HepG2 (cell line): ENCODE data around the gene DSTYK. TPM values are rescaled to one million over a fixed set of nuclear protein-coding genes. Genes with fewer than 3 reads are reported as not detected.

ENCODE experiments used
- ATAC-seq: fragments of 200-7000 bp; cut with Tn5 transposase; 3 replicates; pipeline ENCODE4 v1.9.1; 2020; ENCODE audit warnings: mild to moderate bottlenecking, moderate library complexity
- BruUV-seq: library from RNA; stranded (reverse); fragments of 400-500 nt; replicated peaks from 2 replicates; lab custom pipeline; 2021; lab: Mats Ljungman, UMichigan
- CTCF ChIA-PET: fragments of 300-600 bp; formaldehyde crosslinking; extraction: SDS; loops from one replicate; lab custom pipeline; 2021; ENCODE audit warnings: low total read pairs, inconsistent platforms, low intra/inter-chr PET ratio; lab: Yijun Ruan, JAX
- POLR2A ChIA-PET: fragments of 350-600 bp; sonication (Branson Sonifier 250); formaldehyde crosslinking; loops from one replicate; lab custom pipeline; 2020; ENCODE audit warnings: antibody characterized with exemption, inconsistent platforms; lab: Yijun Ruan, JAX
- DNase-seq: peaks from one replicate; pipeline ENCODE4 v3.0.0-alpha.2; 2015; ENCODE audit warnings: low spot score
- FAIRE-seq: peaks from 3 replicates; lab custom pipeline; 2011; peaks lifted over from hg19 to GRCh38; lab: Jason Lieb, UNC
- H2AFZ ChIP-seq: one replicate; pipeline ENCODE4 v1.6.1; 2011; ENCODE audit warnings: low read length, inconsistent platforms
- H3K27ac ChIP-seq: fragments of 300-600 bp; 3 replicates; pipeline ENCODE4 v1.8.0; 2011; ENCODE audit warnings: mixed run types, mild to moderate bottlenecking, mixed read lengths, low read length, inconsistent platforms; ENCODE audit not compliant: insufficient read depth; ENCODE audit errors: extremely low read length
- H3K27me3 ChIP-seq, 2 experiments: fragments of 200-600 bp in 1 of 2; 2 replicates in 1 of 2; 3 replicates in 1 of 2; pipeline versions ENCODE4 v1.6.0 to v1.8.0; 2011; ENCODE audit warnings: low read length in 2 of 2, mild to moderate bottlenecking in 2 of 2, moderate library complexity in 2 of 2, inconsistent platforms in 1 of 2; ENCODE audit not compliant: insufficient read depth in 2 of 2, control insufficient read depth in 1 of 2
- H3K36me3 ChIP-seq, 2 experiments: fragments of 200-600 bp in 1 of 2; replicated peaks in 1 of 2; 2 replicates in 1 of 2; 3 replicates in 1 of 2; pipeline versions ENCODE4 v1.5.1 to v1.8.0; 2011; ENCODE audit warnings: low read length in 2 of 2, inconsistent platforms in 1 of 2; ENCODE audit not compliant: insufficient read depth in 2 of 2, control insufficient read depth in 1 of 2
- H3K4me1 ChIP-seq: 2 replicates; pipeline ENCODE4 v1.5.1; 2012; ENCODE audit warnings: low read length, inconsistent platforms; ENCODE audit not compliant: insufficient read depth
- H3K4me2 ChIP-seq: 2 replicates; pipeline ENCODE4 v1.6.0; 2011; ENCODE audit warnings: low read depth, low read length, inconsistent platforms
- H3K4me3 ChIP-seq, 3 experiments: fragments of 200-600 bp in 1 of 3; sonication (generic), shearing (Covaris generic) in 1 of 3; replicated peaks in 1 of 3; 2 replicates each; pipeline ENCODE4 v1.5.1; 2011 to 2016; ENCODE audit warnings: low read length in 3 of 3, inconsistent platforms in 2 of 3, low read depth in 2 of 3, mild to moderate bottlenecking in 2 of 3, control low read depth in 1 of 3, mixed read lengths in 1 of 3; ENCODE audit not compliant: insufficient read depth in 1 of 3
- H3K79me2 ChIP-seq: one replicate; pipeline ENCODE4 v1.6.1; 2011; ENCODE audit warnings: low read length, inconsistent platforms; ENCODE audit not compliant: insufficient read depth
- H3K9ac ChIP-seq: 2 replicates; pipeline ENCODE4 v1.6.0; 2011; ENCODE audit warnings: mild to moderate bottlenecking, low read depth, low read length, inconsistent platforms; ENCODE audit not compliant: insufficient read depth
- H3K9me3 ChIP-seq: 2 replicates; pipeline ENCODE4 v1.5.1; 2012; ENCODE audit warnings: mild to moderate bottlenecking, low read length
- H4K20me1 ChIP-seq: 2 replicates; pipeline ENCODE4 v1.6.0; 2011; ENCODE audit warnings: inconsistent platforms, mild to moderate bottlenecking, low read length, moderate library complexity; ENCODE audit not compliant: insufficient read depth
- CEBPZ ChIP-seq: IDR thresholded peaks from 2 replicates; pipeline ENCODE4 v1.6.1; 2012; ENCODE audit warnings: low read length, improper control_type of control experiment
- CHD4 ChIP-seq: fragments of 200-600 bp; sonication (generic); IDR thresholded peaks from 2 replicates; pipeline ENCODE4 v1.7.0; 2017; ENCODE audit warnings: mild to moderate bottlenecking, low read length, borderline replicate concordance
- ISL2 ChIP-seq: sonication (generic); formaldehyde crosslinking; IDR thresholded peaks from 2 replicates; pipeline ENCODE4 v1.5.0; 2020; ENCODE audit warnings: missing genetic modification reagents
- YEATS2 ChIP-seq: sonication (generic); formaldehyde crosslinking; IDR thresholded peaks from 2 replicates; pipeline ENCODE4 v1.4.0; 2020; ENCODE audit warnings: missing genetic modification reagents, borderline replicate concordance
- ZNF256 ChIP-seq: sonication (generic); formaldehyde crosslinking; conservative IDR thresholded peaks from 2 replicates; pipeline ENCODE4 v1.4.0; 2020; ENCODE audit warnings: missing genetic modification reagents
- ZNF589 ChIP-seq: sonication (generic); formaldehyde crosslinking; conservative IDR thresholded peaks from 2 replicates; pipeline ENCODE4 v1.8.0; 2022; ENCODE audit warnings: mild to moderate bottlenecking, moderate library complexity, missing genetic modification reagents
- ZNF75D ChIP-seq: sonication (generic); formaldehyde crosslinking; IDR thresholded peaks from 2 replicates; pipeline ENCODE4 v1.8.1; 2023; ENCODE audit warnings: missing genetic modification reagents, mild to moderate bottlenecking, borderline replicate concordance
- ZNF776 ChIP-seq: sonication (generic); formaldehyde crosslinking; IDR thresholded peaks from 2 replicates; pipeline ENCODE4 v1.4.0; 2020; ENCODE audit warnings: mild to moderate bottlenecking, missing genetic modification reagents
- WGBS: methylation state at CpG from one replicate; pipeline ENCODE4 v1.1.6; 2017; ENCODE audit warnings: low lambda C conversion rate; 5-methylcytosine and 5-hydroxymethylcytosine counted together
- in situ Hi-C: cut with HindIII; loops from 2 replicates; pipeline ENCODE4 v1.10.0; 2017; ENCODE audit warnings: low pct_unique_long_range_greater_than_20kb; ENCODE audit not compliant: extremely low pct_ligation_motif_present
- intact Hi-C: fragments of 100-400 bp; cut with micrococcal nuclease; formaldehyde crosslinking; loops from one replicate; pipeline ENCODE4 v1.10.0; 2022; ENCODE audit not compliant: unreplicated experiment
- polyA plus RNA-seq, 8 experiments: library from polyadenylated mRNA; depleted of rRNA in 3 of 8; stranded (reverse) in 7 of 8; unstranded in 1 of 8; fragments of >200 nt; fragmentation: Illumina TruSeq in 4 of 8; extraction: Trizol in 4 of 8; gene quantifications; 2 replicates each; pipeline versions ENCODE4 v1.2.1 to v1.2.3, GENCODE V29; 2011 to 2016; ENCODE audit warnings: low read depth in 4 of 8, missing spikeins in 1 of 8, mixed read lengths in 1 of 8; ENCODE audit not compliant: insufficient read depth in 1 of 8
- total RNA-seq, 5 experiments: library from RNA; depleted of rRNA; stranded (reverse); fragments of >200 nt; fragmentation: Illumina TruSeq; extraction: Trizol; gene quantifications; 2 replicates each; pipeline ENCODE4 v1.2.3, GENCODE V29; 2016; ENCODE audit warnings: low read depth in 1 of 5

The DSTYK gene
- total and polyA plus RNA-seq, 2 of the 13 experiments (the other 11 are each of a cell fraction or from before 2014, with no cell fraction given) = 2.6 to 4.8 TPM

DNA sequence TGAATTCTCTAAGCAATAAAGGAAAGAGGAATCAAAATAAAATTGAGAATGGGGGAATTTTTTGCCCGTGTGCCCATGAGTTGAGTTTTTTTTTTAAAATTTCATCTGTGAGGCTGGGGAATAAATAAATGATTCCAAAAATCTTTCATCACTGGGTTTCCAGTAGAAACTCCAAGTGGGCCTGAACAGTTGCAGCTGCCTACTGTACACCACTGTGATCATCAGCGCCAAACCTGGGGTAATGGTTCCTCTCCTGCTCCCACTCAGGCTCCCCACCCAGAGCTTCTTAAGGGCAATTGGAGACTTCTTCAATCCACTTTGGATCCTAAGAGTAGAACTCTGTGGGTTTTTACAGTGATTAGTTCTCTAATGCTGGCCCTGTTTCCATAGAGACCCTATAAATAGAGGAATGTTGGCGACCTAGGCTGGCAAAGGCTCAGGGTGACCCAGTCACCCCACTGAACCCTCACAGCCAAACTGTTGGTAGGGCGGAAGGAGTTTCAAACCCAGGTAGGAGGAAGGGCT is 25.5 kb upstream of the DSTYK start:
- peaks cover 2 to 64% of the 10 kb centered on the region in 2 experiments; a peak in 4 of 5 replicates for H3K27me3 ChIP-seq
- no peaks in the 10 kb centered on the region for H3K9me3 ChIP-seq
- no peak overlapping the region for H2AFZ ChIP-seq
- H3K79me2 ChIP-seq = no peaks in the 10 kb centered on the region
- intact Hi-C loops = no loop called here
- no peak overlapping the region for H3K27ac ChIP-seq
- no peak for DNase-seq
- no peaks in the 10 kb centered on the region for H3K36me3 ChIP-seq
- ATAC-seq = no peak
- no peak for TF ChIP-seq YEATS2 (CRISPR knock-in tag)
- TF ChIP-seq ISL2 = no peak
- no peak for TF ChIP-seq CHD4
- TF ChIP-seq ZNF75D = no peak
- no peak for TF ChIP-seq ZNF589
- TF ChIP-seq CEBPZ = no peak
- TF ChIP-seq ZNF256 = no peak
- no peak for TF ChIP-seq ZNF776 (CRISPR knock-in tag)
- TF ChIP-seq, all 625 proteins: peak for 0
- no peak overlapping the region for H3K4me2 ChIP-seq
- CTCF ChIA-PET = no interaction called here
- H3K4me3 ChIP-seq = no peak overlapping the region
- H4K20me1 ChIP-seq = no peaks in the 10 kb centered on the region
- POLR2A ChIA-PET = no interaction called here
- no peak overlapping the region for H3K9ac ChIP-seq
- H3K4me1 ChIP-seq = no peaks in the 10 kb centered on the region
- 41% methylated on average over 4 of the region's 4 CpGs for WGBS
- FAIRE-seq = no peak
- no TSS peak for BruUV-seq
- in situ Hi-C loops = no loop called here
